Tracheal epithelial cell (primary cell): ENCODE results near the gene GMPR2. TPM values are rescaled to one million over a fixed set of nuclear protein-coding genes. Genes with fewer than 3 reads are reported as not detected.

Experiments
- total RNA-seq: library from RNA; depleted of rRNA; stranded (reverse); fragments of >200 nt; gene quantifications from 2 replicates; pipeline ENCODE4 v1.2.1, GENCODE V29; 2014

Gene GMPR2
- total RNA-seq = 95.1 and 97.1 TPM in 2 replicates

DNA sequence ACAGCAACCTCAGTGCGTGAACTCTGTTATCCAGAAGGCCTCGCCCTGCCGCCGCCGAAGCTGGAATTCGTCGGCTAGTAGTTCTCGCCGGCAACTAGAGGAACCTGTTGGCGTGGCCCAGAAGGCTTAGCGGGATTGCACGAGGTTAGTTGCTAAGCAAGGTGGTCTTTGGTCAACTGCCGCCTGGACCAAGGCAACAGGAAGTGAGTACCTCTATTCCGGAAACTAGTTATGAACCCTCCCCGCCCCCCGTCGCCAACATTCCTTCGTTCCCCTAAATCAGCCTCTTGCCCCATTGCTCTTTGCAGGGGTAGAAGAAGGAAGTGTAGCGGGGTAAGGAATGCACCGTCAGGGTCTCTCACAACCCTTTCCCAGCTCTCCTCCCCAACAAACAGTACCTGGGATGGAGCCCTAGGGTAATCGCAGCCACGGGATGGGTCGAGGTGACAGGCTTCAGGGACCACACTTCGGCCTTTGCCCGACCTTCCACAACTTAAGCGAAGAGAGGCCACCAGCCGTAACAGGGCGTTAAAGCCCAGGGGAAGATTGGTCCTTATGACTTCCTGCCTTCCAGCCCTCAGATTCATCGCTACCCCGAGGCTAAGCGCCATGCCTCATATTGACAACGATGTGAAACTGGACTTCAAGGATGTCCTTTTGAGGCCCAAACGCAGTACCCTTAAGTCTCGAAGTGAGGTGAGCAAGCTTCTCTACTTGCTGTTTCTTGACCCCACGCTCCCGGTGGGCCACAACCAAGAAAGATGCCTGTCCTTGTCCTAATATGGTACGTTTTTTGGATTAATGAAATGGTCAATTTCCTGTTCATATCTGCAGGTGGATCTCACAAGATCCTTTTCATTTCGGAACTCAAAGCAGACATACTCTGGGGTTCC lies at the start of gene GMPR2:
TSS of gene GMPR2 (plus strand) at position 285 of the 893 bp plus-strand sequence. CDS start at position 610, 325 bp downstream.

DNA sequence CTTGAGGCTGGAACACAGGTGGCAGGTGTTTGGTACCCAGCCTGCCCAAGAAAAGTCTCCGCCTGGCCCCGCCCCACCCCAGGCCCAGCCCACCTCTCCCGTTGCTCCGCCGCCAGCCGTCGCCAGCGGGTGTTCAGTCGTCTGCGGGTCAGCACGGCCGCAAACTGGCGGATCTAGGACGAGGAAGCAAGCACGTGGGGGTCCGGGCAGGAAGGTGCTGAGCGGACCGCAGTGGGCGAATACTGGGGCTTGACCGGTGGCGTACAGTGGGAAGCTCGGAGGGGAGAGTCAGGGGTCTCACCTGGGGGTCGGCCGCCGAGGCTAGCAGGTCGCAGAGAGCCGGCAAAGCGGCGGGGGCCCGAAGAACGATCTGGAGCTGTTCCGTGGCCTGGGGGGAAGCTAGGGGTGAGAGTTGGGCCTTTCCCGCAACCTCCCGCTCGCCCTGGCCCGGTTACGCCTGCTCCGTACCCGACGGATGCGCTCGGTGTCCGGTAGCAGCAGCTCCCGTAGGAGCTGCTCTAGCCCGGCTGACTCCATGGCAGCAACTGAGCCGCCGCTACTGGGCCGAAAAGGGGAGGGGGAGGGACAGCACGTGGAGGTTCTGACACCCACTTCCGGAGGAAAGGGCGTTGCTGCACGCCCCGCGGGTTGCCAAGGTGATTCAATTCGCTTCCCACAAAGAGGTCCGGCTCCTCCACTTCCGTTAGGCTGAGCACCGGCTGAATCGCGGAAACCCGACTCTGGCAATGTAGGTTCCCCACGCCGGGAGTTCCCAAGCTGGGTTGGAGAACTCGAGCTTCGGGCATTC lies 44.3 kb upstream of the GMPR2 start, which contains the start of gene IPO4:
TSS of gene IPO4 (minus strand) at position 566 of the 808 bp plus-strand sequence. CDS start at position 537, 29 bp downstream.

DNA sequence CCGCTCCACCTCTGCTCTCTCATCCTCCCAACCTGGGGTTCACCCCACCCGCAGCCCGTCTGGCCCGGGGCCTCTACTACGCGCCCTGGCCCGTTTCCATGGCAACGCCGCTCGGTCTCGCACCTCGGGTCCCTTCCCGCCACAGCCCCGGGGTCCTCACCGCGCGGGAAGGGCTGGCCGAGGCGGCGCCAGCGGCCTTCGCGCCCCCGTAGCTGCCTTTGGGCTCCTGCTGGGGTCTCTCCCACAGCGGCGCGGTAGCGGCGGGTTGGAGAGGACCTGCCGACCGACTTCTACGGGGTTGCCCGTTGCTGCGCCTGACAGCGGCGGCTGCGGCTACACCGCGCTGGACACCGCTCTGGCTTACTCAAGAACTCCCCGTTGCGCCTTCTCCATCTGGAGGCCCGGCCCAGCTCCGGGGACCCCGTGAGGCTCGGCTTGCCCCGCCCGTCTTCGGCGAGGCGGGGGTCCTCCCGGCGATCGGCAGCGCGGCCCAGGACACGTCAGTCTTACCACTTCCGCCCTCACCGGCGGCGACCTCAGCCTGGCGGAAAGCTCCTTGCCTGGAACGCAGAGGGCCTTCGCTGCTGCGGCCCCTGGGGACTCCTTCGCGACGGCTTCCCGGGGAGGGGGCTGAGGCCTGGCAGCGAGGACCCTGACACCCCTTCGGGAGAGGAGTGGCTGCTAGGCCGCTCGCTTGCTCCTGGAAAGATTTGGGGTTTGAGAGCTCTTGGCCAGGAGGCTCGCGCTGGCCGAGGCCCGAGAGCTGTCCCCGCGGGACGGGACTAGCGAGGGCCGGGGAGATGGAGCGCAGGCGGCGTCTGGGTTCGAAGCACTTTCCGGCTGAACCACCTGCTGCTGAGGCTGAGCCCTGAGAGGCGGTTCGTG lies 37.3 kb upstream of the GMPR2 start, which contains the start of gene TM9SF1:
TSS of gene TM9SF1 (minus strand) at position 256 of the 885 bp plus-strand sequence. CDS start 422 bp downstream, outside the sequence.

DNA sequence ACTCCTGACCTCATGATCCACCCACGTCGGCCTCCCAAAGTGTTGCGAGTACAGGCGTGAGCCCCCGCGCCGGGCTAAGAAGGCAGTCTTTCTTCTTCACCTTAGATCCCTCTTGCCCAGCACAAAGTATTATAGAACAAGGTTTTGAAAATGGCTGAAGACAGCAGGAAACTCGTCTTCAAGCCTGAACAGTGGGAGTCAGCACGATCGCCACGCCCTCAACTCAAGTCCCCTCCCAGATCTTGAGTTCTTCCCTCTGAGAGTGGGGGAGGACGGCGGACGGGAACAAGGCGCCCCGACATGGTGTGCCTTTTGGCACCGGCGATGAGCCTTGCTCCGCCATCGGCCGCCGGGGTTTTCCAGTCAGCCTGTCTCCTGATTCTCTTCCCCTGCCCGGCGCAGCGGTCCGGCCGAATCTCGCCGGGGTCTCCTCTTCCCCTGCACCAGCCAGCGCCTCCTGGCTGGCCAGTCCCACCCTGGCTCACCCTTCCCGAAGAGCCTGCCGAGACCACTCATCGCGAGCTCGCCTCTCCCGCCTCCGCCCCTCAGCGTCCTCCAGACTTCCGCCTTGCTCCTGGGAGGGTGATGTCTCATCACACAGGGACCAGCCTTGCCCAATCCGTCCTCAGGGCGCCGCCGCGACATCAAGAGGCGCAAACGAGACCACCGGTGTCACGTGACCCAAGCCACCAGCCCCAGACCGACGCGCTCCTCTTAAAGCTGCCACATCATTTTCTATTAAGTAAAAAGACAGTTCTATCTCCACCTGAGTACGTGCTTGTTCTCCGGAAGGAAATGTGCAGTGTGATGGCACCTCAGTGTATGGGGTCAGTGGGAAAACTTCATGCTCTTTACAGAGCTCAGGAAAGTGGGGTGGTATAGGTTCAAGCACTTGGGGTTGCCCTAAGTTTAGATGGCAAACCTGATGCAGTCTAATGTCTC lies 19.5 kb upstream of the GMPR2 start, which contains the start of gene CHMP4A:
TSS of gene CHMP4A (minus strand) at position 565 of the 942 bp plus-strand sequence. CDS start at position 516, 49 bp downstream.

DNA sequence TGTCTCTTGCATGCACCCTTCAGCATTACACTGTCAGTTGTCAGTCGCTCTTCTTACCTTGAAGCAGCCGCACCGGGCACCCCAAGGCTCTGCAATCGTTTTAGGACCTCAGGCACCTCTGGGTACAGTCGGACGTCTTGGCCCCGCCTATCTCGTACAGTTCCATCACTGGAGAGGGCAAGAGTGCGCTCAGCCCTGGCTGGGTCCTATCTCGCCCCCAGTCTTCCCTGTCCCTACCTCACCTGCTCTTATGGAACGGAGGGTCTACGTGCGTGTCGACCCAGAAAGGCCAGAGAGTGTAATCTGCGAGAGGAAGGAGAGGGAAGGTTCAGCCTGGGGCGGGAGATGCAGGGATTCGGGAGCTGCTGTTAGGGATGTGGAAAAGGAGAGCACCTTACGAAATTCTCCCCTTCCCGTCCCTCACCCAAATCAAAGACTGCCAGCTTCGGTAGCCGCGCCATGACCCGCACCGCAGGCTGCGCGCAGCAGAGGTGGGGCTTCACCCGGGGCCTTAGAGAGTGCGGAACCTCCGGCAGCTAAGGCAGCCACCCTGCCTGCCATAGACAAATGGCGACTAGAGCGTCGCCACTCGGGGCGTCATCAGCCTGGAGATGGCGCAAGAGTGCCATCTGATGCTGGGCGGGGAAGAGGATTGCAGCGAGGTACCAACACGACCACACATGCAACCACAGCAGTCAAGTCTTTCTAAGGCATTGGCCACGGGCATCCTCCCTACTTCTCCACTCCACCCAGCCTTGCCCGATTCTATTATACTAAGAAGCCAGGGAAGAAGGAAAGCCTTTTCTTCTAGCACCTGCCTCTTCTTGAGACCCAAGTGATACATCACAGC lies 17.0 kb upstream of the GMPR2 start, which contains the start of gene MDP1:
TSS of gene MDP1 (minus strand) at position 572 of the 850 bp plus-strand sequence. CDS start at position 461, 111 bp downstream.

DNA sequence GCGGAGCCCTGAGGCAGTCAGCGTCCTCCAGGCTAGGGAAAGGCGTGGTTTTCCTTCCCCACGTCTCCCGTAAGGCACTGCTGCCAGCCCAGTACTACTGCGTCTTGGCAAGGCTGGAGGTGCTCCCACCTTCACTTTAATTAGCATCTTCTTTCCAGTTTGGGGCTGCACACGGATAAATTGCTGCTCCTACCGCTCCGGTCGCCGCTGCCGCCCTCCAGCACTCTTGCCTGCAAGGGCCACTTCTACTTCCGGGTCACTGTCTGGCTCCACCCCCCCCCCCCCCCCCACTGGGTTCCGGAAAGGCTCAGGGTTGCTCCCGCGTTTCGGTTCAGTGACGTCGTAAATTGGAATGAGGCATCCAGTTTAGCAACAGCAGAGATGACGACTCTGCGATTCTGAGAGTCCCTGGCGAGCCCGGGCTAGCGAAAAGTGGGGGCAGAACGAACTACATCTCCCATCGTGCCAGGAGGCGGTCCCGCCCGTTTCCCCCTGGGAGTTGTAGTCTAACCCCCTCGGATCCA lies 546 bp upstream of the GMPR2 start, which contains the start of gene NEDD8:
TSS of gene NEDD8 (minus strand) at position 247 of the 524 bp plus-strand sequence. CDS start at position 147, 100 bp downstream.

DNA sequence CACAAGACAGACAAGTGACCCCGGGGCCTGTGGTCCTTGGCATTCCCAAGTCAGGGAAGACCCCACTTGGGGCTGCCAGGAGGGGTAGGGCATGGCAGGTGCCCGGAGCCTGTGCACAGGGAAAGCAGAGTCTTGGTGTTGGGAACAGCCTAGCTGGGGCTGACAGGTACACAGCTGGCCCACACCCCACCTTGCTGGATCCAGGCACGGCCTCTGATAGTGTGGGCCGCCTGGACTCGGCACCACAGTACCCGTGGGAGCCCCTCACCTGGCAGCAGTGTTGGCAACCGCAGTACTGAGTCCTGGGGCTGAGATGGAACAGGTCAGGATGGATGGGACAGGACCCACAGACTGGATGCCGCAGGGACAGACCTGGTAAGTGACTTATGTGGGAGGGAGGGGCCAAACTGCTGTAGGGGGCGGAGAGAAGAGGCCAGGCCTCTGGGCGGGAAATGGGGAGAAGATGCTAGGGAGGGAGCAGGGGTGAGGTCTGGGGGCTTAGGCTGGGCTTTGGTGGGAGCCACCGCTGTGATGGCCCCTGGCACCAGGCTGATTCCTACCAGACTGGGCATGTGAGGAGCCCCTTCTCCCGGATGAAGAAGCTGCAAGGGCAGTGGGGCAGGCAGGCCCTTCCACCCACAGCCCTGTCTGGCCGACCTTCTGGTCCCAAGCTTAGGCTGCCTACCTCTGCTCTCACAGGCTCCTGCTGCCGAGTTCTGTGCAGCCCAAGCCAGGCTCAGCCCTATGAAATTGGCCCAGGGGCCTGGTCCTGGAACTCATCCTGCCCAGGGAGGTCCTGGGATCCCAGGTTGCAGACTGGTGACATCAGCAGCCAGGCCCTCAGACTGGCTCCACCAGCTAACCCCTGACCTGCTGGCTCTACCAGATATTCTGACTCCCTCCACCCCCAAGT lies 30.3 kb downstream of the GMPR2 start, which contains the start of gene TGM1:
TSS of gene TGM1 (minus strand) at position 357 of the 913 bp plus-strand sequence. CDS start 825 bp downstream, outside the sequence.

DNA sequence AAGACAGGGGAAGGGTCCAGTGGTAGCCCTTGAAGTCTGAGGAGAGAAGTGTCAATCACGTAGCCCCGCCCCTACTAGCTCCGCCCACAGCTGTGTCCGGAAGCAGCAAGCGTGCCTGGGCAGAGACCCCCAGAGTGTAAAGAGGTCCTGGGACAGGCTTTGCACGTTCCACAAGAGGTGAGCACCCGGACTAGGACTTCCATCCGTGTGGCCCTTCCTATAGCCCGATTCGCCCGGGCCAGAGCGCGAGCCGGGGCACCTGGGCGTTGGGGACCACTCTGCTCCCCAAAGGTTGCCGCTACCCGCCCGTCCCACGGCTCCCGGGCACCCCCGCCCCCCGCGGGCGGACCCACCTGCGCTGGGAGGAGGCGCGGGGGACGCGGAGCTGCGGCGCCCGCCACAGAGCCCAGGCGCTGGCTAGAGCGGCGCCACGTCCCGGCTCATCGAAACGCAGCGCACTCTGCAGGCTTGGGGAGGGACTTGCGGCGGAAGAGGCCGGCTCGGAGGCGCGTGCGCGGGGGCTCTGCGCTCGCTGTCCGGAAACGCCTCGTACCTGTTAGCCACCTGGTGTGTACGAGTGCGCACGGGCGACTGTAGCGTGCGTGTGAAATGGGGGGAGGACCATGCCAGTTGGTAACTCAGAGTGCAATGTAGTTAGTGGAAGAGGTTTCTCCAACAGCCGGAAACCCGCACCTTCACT lies 38.6 kb downstream of the GMPR2 start, which contains the start of gene RABGGTA:
TSS of gene RABGGTA (minus strand) at position 464 of the 700 bp plus-strand sequence. CDS start 482 bp downstream, outside the sequence.

Other genes starting within 250 kb of the GMPR2 start
- gene DHRS4L2, start 244.0 kb upstream of the GMPR2 start, total RNA-seq = 11.5 and 12.0 TPM in 2 replicates
- gene CARMIL3, start 180.9 kb upstream of the GMPR2 start, total RNA-seq = under 0.01 and 0.24 TPM in 2 replicates
- not detected in 2 replicates for gene CPNE6, start 161.4 kb upstream of the GMPR2 start, total RNA-seq
- gene PCK2, start 138.6 kb upstream of the GMPR2 start, total RNA-seq = 57.1 and 93.8 TPM in 2 replicates
- gene DCAF11, start 118.2 kb upstream of the GMPR2 start, total RNA-seq = 70.1 and 80.1 TPM in 2 replicates
- 0.96 and 1.9 TPM in 2 replicates for gene NRL, start 118.0 kb upstream of the GMPR2 start, total RNA-seq
- gene FITM1, start 102.3 kb upstream of the GMPR2 start, total RNA-seq = under 0.01 and 0.24 TPM in 2 replicates
- gene PSME1, start 96.7 kb upstream of the GMPR2 start, total RNA-seq = 92.9 and 152 TPM in 2 replicates
- gene EMC9, start 91.3 kb upstream of the GMPR2 start, total RNA-seq = 11.7 and 12.8 TPM in 2 replicates
- 33.7 and 78.8 TPM in 2 replicates for gene PSME2, start 86.3 kb upstream of the GMPR2 start, total RNA-seq
- 23.9 and 49.0 TPM in 2 replicates for gene RNF31, start 85.4 kb upstream of the GMPR2 start, total RNA-seq
- 16.8 and 62.9 TPM in 2 replicates for gene IRF9, start 71.7 kb upstream of the GMPR2 start, total RNA-seq
- 1.7 and 6.0 TPM in 2 replicates for gene REC8, start 60.8 kb upstream of the GMPR2 start, total RNA-seq
- 45.6 and 64.3 TPM in 2 replicates for gene IPO4, start 44.1 kb upstream of the GMPR2 start, total RNA-seq
- gene TM9SF1, start 37.5 kb upstream of the GMPR2 start, total RNA-seq = 63.9 and 79.9 TPM in 2 replicates
- gene TSSK4, start 27.2 kb upstream of the GMPR2 start, total RNA-seq = not detected in 2 replicates
- gene CHMP4A, start 19.4 kb upstream of the GMPR2 start, total RNA-seq = 32.8 and 40.7 TPM in 2 replicates
- gene MDP1, start 16.9 kb upstream of the GMPR2 start, total RNA-seq = 10.8 and 14.7 TPM in 2 replicates
- 91.6 and 113 TPM in 2 replicates for gene NEDD8, start 562 bp upstream of the GMPR2 start, total RNA-seq
- gene TINF2, start 9.7 kb downstream of the GMPR2 start, total RNA-seq = 53.1 and 287 TPM in 2 replicates
- gene TGM1, start 30.2 kb downstream of the GMPR2 start, total RNA-seq = 69.1 and 167 TPM in 2 replicates
- 53.9 and 65.1 TPM in 2 replicates for gene RABGGTA, start 38.7 kb downstream of the GMPR2 start, total RNA-seq
- gene DHRS1, start 66.9 kb downstream of the GMPR2 start, total RNA-seq = 23.0 and 29.4 TPM in 2 replicates
- gene NOP9, start 66.9 kb downstream of the GMPR2 start, total RNA-seq = 26.6 and 41.4 TPM in 2 replicates
- 1.4 and 6.0 TPM in 2 replicates for gene CIDEB, start 75.0 kb downstream of the GMPR2 start, total RNA-seq
- gene LTB4R2, start 77.2 kb downstream of the GMPR2 start, total RNA-seq = 30.3 and 32.5 TPM in 2 replicates
- 13.5 and 13.6 TPM in 2 replicates for gene LTB4R, start 78.6 kb downstream of the GMPR2 start, total RNA-seq
- 1.7 TPM in 1 of 2 replicates, not detected in the other for gene ADCY4, start 102.1 kb downstream of the GMPR2 start, total RNA-seq
- 2.1 and 5.1 TPM in 2 replicates for gene RIPK3, start 107.1 kb downstream of the GMPR2 start, total RNA-seq
- gene NFATC4, start 135.3 kb downstream of the GMPR2 start, total RNA-seq = 10.6 and 17.3 TPM in 2 replicates
- gene NYNRIN, start 166.1 kb downstream of the GMPR2 start, total RNA-seq = 7.0 and 8.4 TPM in 2 replicates
- gene CBLN3, start 196.7 kb downstream of the GMPR2 start, total RNA-seq = 0.64 and 0.96 TPM in 2 replicates
- gene KHNYN, start 197.0 kb downstream of the GMPR2 start, total RNA-seq = 95.7 and 155 TPM in 2 replicates
- gene SDR39U1, start 209.8 kb downstream of the GMPR2 start, total RNA-seq = 4.5 and 5.1 TPM in 2 replicates